ENCODE results near the gene MICAL3. TPM values are rescaled to one million over a fixed set of nuclear protein-coding genes. Genes with fewer than 3 reads are reported as not detected.

Gene MICAL3
- total and polyA plus RNA-seq, 9 of the 15 experiments (the other 6 are each of a cell fraction or from before 2014, with no cell fraction given) = 0.53 to 32.1 (median 12.3) TPM

DNA sequence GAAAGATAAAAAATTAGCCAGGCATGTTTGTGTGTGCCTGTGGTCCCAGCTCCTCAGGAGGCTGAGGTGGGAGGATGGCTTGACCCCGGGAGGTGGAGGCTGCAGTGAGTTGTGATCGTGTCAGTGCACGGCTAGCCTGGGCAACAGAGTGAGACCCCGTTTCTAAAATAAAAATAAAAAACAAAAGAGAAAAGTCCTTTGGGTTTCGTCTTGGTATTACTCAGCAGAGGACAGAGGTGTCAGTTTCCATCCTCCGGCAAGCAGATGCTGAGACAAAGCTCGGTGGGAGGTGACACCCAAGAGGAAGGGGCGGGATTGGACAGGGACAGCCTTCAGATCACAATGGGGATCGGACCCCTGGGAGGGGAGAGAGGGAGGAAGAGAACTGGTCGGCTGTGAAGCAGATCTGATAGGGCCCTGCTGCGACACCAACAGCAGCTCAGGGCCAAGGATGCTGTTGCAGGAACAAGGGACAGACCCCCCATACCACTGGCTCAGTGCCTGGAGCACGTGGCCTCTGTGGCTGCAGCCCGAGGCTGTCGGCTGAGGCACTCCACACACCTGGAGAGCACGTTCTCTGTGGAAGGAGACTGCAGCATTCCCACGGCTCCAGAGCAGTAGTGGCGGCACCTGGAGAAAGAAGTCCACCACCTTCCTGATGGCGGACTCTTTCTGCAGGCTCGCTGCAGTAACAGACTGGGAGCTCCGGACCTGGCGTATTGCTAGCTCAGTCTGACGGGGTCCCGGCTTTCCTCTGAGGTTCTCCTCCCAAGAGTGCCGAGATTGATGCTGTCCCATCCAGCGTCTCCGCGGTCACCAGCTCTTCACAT, 244.9 kb downstream of the MICAL3 start (continued):
- TF ChIP-seq ZNF121 (CRISPR knock-in tag; conservative IDR thresholded peaks at IDR 0.05) (peak; percentile 63), THRAP3 (IDR thresholded peaks at IDR 0.05; ENCODE audit: borderline replicate concordance) (no peak), CHD4 (IDR thresholded peaks at IDR 0.05; ENCODE audit: insufficient read depth, insufficient replicate concordance, low read depth, low read length, poor library complexity, severe bottlenecking) (no peak), NR3C1 (CRISPR knock-in tag; IDR thresholded peaks at IDR 0.05) (no peak), BHLHE40 (IDR thresholded peaks at IDR 0.05; ENCODE audit: low read length) (peak; percentile 22; the same call in 1 of the 2 replicates), FOXK2 (conservative IDR thresholded peaks at IDR 0.05 in 1 of 2, IDR thresholded peaks at IDR 0.05 in 1 of 2; ENCODE audit: low read depth in 2 of 2) (no peak), ETS2 (tag; IDR thresholded peaks at IDR 0.05; ENCODE audit: borderline replicate concordance, poor library complexity, severe bottlenecking) (no peak), ZKSCAN3 (CRISPR knock-in tag; IDR thresholded peaks at IDR 0.05) (no peak), HDGF (IDR thresholded peaks at IDR 0.05) (no peak), ZNF77 (CRISPR knock-in tag; IDR thresholded peaks at IDR 0.05) (no peak), NBN (IDR thresholded peaks at IDR 0.05; ENCODE audit: low read depth) (no peak), JUN (IDR thresholded peaks at IDR 0.05; ENCODE audit: borderline replicate concordance, low read depth, low read length) (no peak), JUN (CRISPR knock-in tag; IDR thresholded peaks at IDR 0.05; ENCODE audit: borderline replicate concordance) (no peak), POLR2H (tag; IDR thresholded peaks at IDR 0.05; ENCODE audit: low read depth) (no peak), SIN3A (IDR thresholded peaks at IDR 0.05; ENCODE audit: borderline replicate concordance in 2 of 2, control insufficient read depth in 1 of 2, low read depth in 2 of 2, low read length in 2 of 2) (no peak), ZBTB1 (CRISPR knock-in tag; IDR thresholded peaks at IDR 0.05; ENCODE audit: borderline replicate concordance, low read depth) (no peak), GABPB1 (CRISPR knock-in tag; IDR thresholded peaks at IDR 0.05) (no peak)
- TF ChIP-seq, protein P1, sequence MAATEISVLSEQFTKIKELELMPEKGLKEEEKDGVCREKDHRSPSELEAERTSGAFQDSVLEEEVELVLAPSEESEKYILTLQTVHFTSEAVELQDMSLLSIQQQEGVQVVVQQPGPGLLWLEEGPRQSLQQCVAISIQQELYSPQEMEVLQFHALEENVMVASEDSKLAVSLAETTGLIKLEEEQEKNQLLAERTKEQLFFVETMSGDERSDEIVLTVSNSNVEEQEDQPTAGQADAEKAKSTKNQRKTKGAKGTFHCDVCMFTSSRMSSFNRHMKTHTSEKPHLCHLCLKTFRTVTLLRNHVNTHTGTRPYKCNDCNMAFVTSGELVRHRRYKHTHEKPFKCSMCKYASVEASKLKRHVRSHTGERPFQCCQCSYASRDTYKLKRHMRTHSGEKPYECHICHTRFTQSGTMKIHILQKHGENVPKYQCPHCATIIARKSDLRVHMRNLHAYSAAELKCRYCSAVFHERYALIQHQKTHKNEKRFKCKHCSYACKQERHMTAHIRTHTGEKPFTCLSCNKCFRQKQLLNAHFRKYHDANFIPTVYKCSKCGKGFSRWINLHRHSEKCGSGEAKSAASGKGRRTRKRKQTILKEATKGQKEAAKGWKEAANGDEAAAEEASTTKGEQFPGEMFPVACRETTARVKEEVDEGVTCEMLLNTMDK (IDR thresholded peaks at IDR 0.05; ENCODE audit: borderline replicate concordance, insufficient read depth, low read depth, low read length, poor library complexity, severe bottlenecking) = no peak
- TF ChIP-seq, protein P2, sequence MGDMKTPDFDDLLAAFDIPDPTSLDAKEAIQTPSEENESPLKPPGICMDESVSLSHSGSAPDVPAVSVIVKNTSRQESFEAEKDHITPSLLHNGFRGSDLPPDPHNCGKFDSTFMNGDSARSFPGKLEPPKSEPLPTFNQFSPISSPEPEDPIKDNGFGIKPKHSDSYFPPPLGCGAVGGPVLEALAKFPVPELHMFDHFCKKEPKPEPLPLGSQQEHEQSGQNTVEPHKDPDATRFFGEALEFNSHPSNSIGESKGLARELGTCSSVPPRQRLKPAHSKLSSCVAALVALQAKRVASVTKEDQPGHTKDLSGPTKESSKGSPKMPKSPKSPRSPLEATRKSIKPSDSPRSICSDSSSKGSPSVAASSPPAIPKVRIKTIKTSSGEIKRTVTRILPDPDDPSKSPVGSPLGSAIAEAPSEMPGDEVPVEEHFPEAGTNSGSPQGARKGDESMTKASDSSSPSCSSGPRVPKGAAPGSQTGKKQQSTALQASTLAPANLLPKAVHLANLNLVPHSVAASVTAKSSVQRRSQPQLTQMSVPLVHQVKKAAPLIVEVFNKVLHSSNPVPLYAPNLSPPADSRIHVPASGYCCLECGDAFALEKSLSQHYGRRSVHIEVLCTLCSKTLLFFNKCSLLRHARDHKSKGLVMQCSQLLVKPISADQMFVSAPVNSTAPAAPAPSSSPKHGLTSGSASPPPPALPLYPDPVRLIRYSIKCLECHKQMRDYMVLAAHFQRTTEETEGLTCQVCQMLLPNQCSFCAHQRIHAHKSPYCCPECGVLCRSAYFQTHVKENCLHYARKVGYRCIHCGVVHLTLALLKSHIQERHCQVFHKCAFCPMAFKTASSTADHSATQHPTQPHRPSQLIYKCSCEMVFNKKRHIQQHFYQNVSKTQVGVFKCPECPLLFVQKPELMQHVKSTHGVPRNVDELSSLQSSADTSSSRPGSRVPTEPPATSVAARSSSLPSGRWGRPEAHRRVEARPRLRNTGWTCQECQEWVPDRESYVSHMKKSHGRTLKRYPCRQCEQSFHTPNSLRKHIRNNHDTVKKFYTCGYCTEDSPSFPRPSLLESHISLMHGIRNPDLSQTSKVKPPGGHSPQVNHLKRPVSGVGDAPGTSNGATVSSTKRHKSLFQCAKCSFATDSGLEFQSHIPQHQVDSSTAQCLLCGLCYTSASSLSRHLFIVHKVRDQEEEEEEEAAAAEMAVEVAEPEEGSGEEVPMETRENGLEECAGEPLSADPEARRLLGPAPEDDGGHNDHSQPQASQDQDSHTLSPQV (IDR thresholded peaks at IDR 0.05) = no peak
- TF ChIP-seq, protein P3, sequence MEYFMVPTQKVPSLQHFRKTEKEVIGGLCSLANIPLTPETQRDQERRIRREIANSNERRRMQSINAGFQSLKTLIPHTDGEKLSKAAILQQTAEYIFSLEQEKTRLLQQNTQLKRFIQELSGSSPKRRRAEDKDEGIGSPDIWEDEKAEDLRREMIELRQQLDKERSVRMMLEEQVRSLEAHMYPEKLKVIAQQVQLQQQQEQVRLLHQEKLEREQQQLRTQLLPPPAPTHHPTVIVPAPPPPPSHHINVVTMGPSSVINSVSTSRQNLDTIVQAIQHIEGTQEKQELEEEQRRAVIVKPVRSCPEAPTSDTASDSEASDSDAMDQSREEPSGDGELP (CRISPR knock-in tag; IDR thresholded peaks at IDR 0.05; ENCODE audit: borderline replicate concordance) = no peak; the same call in 1 of the 2 replicates

All from K562 (cell line).